ENCODE data around the gene TMEM229A. TPM values are rescaled to one million over a fixed set of nuclear protein-coding genes. Genes with fewer than 3 reads are reported as not detected.

The TMEM229A gene
- total RNA-seq, 1 donor from 2014 or later, result not detected

- H3K36me3 Mint-ChIP-seq (ENCODE audit: unreplicated experiment), result no peaks in the 10 kb centered on the region
- TF ChIP-seq CTCF (IDR thresholded peaks at IDR 0.05; ENCODE audit: partially characterized antibody, unreplicated experiment), result no peak
- H3K4me3 Mint-ChIP-seq (ENCODE audit: unreplicated experiment), result no peak overlapping the region
- no peak for DNase-seq
- no peaks in the 10 kb centered on the region for H3K27me3 Mint-ChIP-seq (ENCODE audit: unreplicated experiment)
- H3K9me3 Mint-ChIP-seq (ENCODE audit: unreplicated experiment), result peaks cover 2% of the 10 kb centered on the region
- H3K4me1 Mint-ChIP-seq (ENCODE audit: low read depth, unreplicated experiment), result no peaks in the 10 kb centered on the region
- no peak overlapping the region for H3K27ac Mint-ChIP-seq (ENCODE audit: unreplicated experiment)
Measured at GRCh38 chr7:123992913-123993518, 39.9 kb downstream of the TMEM229A start.

- Mint-ChIP-seq H3K36me3 (ENCODE audit: unreplicated experiment) (no peaks in the 10 kb centered on the region), H3K4me3 (ENCODE audit: unreplicated experiment) (no peak overlapping the region), H3K27ac (ENCODE audit: unreplicated experiment) (no peak overlapping the region), H3K27me3 (ENCODE audit: unreplicated experiment) (no peaks in the 10 kb centered on the region), H3K9me3 (ENCODE audit: unreplicated experiment) (peaks cover 2% of the 10 kb centered on the region), H3K4me1 (ENCODE audit: low read depth, unreplicated experiment) (no peaks in the 10 kb centered on the region)
- TF ChIP-seq CTCF (IDR thresholded peaks at IDR 0.05; ENCODE audit: partially characterized antibody, unreplicated experiment), result no peak
- no peak for DNase-seq
Measured at GRCh38 chr7:123987445-123987844, 45.4 kb downstream of the TMEM229A start.

Other genes with a start within 250 kb of the TMEM229A start
- gene HYAL4, start 187.9 kb downstream of the TMEM229A start, total RNA-seq (ENCODE audit: unreplicated experiment), result not detected
- not detected for gene SPAM1, start 107.8 kb downstream of the TMEM229A start, total RNA-seq (ENCODE audit: unreplicated experiment)

All from glutamatergic neuron (in vitro differentiated cells).